CD1c-positive myeloid dendritic cell (primary cell): ENCODE data around the gene CNKSR2.

Experiments
- DNase-seq: peaks from one replicate; pipeline ENCODE4 v3.0.0-alpha.2; 2016; ENCODE audit errors: extremely low spot score

The CNKSR2 gene

GRCh38 chrX:21610168-21610567, 235.9 kb downstream of the CNKSR2 start:
- no peak for DNase-seq

- DNase-seq, result no peak
Measured at GRCh38 chrX:21612154-21612553, 237.9 kb downstream of the CNKSR2 start.

- DNase-seq, result no peak
Measured at GRCh38 chrX:21616386-21616785, 242.2 kb downstream of the CNKSR2 start.

- no peak for DNase-seq
Measured at GRCh38 chrX:21620234-21620633, 246.0 kb downstream of the CNKSR2 start.

GRCh38 chrX:21623778-21624501, 249.7 kb downstream of the CNKSR2 start:
- DNase-seq, result no peak

GRCh38 chrX:21632027-21632426, 257.8 kb downstream of the CNKSR2 start:
- DNase-seq, result no peak

GRCh38 chrX:21638311-21638710, 264.1 kb downstream of the CNKSR2 start:
- no peak for DNase-seq

- no peak for DNase-seq
Measured at GRCh38 chrX:21639775-21640174, 265.6 kb downstream of the CNKSR2 start.

GRCh38 chrX:21645431-21645830, 271.2 kb downstream of the CNKSR2 start:
- DNase-seq, result no peak

GRCh38 chrX:21645886-21646285, 271.7 kb downstream of the CNKSR2 start:
- DNase-seq, result no peak

- DNase-seq, result no peak
Measured at GRCh38 chrX:21655901-21656586, 281.8 kb downstream of the CNKSR2 start.

- DNase-seq, result no peak
Measured at GRCh38 chrX:21656587-21657317, 282.5 kb downstream of the CNKSR2 start.

- no peak for DNase-seq
Measured at GRCh38 chrX:21657318-21658151, 283.3 kb downstream of the CNKSR2 start.

GRCh38 chrX:21658152-21658737, 284.0 kb downstream of the CNKSR2 start, which contains the start of gene KLHL34:
Gene KLHL34, minus strand, starts transcription at chrX:21658330. Its CDS starts 542 bp downstream, at chrX:21657788.
- no peak for DNase-seq

- no peak for DNase-seq
Measured at GRCh38 chrX:21658746-21659145, 284.5 kb downstream of the CNKSR2 start.

GRCh38 chrX:21659320-21659719, 285.1 kb downstream of the CNKSR2 start:
- no peak for DNase-seq

GRCh38 chrX:21660156-21660555, 285.9 kb downstream of the CNKSR2 start:
- no peak for DNase-seq

- DNase-seq, result no peak
Measured at GRCh38 chrX:21661316-21661715, 287.1 kb downstream of the CNKSR2 start.

GRCh38 chrX:21662761-21663160, 288.5 kb downstream of the CNKSR2 start:
- DNase-seq, result no peak

GRCh38 chrX:21666252-21666651, 292.0 kb downstream of the CNKSR2 start:
- DNase-seq, result no peak

GRCh38 chrX:21666679-21667078, 292.5 kb downstream of the CNKSR2 start:
- DNase-seq, result no peak
